ENCODE data around the gene BOLL.
"Not testable (repeated sequence)": the region's sequence is repeated elsewhere in the genome, so short reads cannot be mapped to it uniquely, and the experiment has no call there.

The BOLL gene

GRCh38 chr2:197784956-197785941 is at the start of gene BOLL:
Gene BOLL (minus strand): TSS chr2:197785319. CDS start chr2:197781850, 3,469 bp downstream.
- DNase-seq, result no peak

DNA sequence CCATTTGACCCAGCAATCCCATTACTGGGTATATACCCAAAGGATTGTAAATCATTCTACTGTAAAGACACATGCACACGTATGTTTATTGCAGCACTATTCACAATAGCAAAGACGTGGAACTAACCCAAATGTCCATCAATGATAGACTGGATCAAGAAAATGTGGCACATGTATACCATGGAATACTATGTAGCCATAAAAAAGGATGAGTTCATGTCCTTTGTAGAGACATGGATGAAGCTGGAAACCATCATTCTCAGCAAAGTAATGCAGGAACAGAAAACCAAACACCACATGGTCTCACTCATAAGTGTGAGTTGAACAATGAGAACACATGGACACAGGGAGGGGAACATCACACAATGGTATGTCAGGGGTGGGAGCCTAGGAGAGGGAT is 49.7 kb upstream of the BOLL start:
- DNase-seq, result not testable (repeated sequence)

- peak; percentile 55 for DNase-seq
Observed at GRCh38 chr2:197828464-197829135, 43.5 kb upstream of the BOLL start.

GRCh38 chr2:197827618-197828017 is 42.5 kb upstream of the BOLL start:
- no peak for DNase-seq

GRCh38 chr2:197822333-197822732 is 37.2 kb upstream of the BOLL start:
- DNase-seq, result no peak

- DNase-seq, result no peak
Observed at GRCh38 chr2:197821550-197822289, 36.6 kb upstream of the BOLL start.

DNA sequence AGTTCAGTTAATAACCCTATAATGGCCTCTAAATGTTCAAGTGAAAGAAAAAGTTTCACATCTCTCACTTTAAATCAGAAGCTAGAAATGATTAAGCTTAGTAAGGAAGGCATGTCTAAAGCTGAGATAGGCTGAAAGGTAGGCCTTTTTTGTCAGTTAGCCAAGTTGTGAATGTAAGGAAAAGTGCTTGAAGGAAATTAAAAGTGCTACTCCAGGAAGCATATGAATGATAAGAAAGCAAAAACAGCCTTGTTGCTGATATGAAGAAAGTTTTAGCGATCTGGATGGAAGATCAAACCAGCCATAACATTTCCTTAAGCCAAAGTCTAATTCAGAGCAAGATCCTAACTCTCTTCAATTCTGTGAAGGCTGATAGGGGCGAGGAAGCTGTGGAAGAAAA is 29.4 kb upstream of the BOLL start:
- no peak for DNase-seq

GRCh38 chr2:197813093-197813787 is 28.1 kb upstream of the BOLL start:
- no peak for DNase-seq

- DNase-seq, result no peak
Observed at GRCh38 chr2:197810491-197810890, 25.4 kb upstream of the BOLL start.

GRCh38 chr2:197810016-197810415 is 24.9 kb upstream of the BOLL start:
- DNase-seq, result no peak

GRCh38 chr2:197809064-197809463 is 23.9 kb upstream of the BOLL start:
- no peak for DNase-seq

- no peak for DNase-seq
Observed at GRCh38 chr2:197805715-197806633, 20.9 kb upstream of the BOLL start.

GRCh38 chr2:197804758-197805714 is 19.9 kb upstream of the BOLL start:
- no peak for DNase-seq

DNA sequence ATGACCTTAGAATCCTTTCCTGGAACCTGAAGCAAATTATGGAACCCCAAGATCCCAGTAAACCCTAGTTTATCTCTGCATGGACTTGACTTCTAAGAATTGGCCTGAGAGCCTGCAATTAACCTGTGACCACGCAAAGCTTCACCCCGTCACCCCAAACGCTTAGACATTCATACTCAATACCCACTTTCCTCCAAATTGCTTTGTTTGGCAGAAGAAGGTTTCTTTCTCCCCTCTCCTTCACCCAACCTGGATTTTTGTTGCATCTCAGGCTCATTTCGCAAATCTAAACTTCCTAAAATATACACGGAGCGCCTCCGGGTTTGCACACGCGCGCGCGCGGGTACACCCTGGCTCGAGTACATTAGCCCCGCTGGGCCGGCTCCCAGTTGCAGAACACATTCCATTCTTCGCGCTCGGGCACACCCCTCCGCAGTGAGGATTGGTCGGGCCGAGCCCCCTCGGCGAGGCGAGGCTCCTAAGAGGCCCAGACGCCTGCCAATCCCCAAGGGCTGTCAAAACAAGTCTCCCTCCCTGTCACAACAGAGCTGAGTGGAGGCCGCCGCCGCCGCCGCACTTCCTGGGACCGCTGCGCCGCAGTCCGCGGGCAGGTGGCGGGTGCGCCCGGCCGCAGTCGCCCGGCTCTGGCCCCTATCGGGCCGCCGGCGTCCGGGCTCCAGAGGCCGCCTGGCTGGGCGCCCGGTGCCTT is 19.1 kb upstream of the BOLL start, which contains the start of gene PLCL1:
Gene PLCL1 (plus strand): TSS at position 545 of the 709 bp plus-strand sequence.
- DNase-seq, result peak; percentile 47

DNA sequence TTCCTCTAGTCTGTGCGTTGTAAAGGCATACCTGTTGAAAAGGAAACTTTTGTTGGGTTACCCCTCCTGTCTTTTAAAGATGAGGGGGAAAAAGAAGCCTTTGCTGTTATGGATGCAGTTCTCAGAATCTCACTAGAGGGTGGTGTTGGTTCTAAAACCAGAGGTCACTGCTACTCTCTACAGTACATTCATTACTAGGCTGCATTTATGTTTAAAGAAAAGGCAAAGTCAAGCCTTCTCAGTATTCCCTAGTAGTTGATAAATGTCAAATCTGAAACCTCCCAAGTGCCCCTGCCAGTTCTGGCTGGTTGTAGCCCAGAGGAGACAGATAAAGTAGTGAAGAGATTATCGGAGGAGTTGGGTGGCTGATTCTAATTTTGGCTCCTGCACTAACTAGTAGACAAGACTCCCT is 17.9 kb upstream of the BOLL start:
- DNase-seq, result no peak

- no peak for DNase-seq
Observed at GRCh38 chr2:197801033-197801432, 15.9 kb upstream of the BOLL start.

DNA sequence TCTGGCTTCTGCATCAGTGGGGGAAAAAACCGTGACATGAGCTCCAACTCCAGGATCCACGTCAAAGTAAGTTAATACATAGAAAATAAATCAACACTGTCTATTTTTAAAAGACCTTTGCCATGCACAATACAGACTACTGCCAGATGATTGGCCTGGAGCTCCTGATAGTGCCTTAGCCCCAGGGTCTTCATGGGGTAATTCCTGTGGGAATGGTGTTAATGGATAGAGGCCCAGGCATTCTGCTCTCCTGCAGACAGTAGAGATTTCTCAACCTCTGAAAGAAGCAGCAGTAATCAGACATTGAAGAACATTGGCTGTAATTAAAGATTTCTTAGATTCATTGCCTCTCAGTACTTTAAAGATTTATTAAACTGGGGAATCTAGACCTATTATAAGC is 15.0 kb upstream of the BOLL start:
- DNase-seq, result no peak

GRCh38 chr2:197799068-197799467 is 13.9 kb upstream of the BOLL start:
- no peak for DNase-seq

DNA sequence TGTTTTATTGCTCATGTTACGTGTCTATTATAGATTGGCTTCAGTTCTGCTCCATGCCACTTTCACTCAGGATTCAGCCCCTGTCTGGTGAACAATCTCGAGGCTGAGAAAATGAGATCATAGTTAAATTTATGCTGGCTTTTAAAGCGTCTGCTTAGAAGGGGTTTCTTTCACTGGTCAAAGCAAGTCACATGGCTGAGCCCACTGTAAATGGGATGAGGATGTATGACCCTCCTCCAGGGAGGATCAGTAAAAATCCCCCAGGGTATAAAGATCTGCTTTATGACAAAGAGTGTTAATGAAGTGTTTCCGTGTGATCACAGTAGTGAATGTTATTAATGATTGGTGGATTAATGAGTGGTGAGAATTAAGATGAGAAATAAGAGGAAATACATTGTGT is 13.1 kb upstream of the BOLL start:
- DNase-seq, result no peak

DNA sequence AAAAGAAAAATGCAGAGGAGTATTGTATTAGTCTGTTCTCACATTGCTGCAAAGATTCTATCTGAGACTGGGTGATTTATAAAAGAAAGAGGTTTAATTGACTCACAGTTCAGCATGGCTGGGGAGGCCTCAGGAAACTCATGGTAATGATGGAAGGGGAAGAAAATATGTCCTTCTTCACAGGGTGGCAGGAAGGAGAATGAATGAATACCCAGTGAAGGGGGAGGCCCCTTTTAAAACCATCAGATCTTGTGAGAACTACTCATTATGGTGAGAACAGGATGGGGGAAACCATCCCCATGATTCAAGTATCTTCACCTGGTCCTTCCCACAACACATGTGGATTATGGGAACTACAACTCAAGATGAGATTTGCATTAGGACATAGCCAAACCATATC is 10.2 kb upstream of the BOLL start:
- no peak for DNase-seq
